ENCODE results near the gene SZT2. TPM values are rescaled to one million over a fixed set of nuclear protein-coding genes. Genes with fewer than 3 reads are reported as not detected.

Gene SZT2
- total and polyA plus RNA-seq, 2 of the 13 experiments (the other 11 are each of a cell fraction or from before 2014, with no cell fraction given) = 8.0 to 8.8 TPM

DNA sequence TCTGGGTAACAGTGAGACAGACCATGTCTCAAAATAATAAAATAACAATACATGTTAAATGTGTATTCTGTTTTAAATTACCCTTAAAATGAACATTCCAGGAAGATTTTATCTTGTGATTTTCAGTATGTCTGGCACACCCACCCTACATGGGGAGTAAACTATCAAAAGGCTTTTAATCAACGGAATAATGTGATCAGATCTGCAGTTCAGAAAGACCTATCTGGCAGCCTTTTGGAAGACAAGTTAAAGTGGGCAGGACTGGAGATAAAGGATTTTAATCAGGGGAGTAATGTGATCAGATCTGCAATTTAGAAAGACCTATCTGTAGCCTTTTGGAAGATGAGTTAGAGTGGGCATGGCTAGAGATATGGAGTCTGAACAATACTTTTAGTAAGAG is 10.2 kb upstream of the SZT2 start (continued):
- TF ChIP-seq ZNF331 (CRISPR knock-in tag; IDR thresholded peaks at IDR 0.05) (no peak), ZNF549 (CRISPR knock-in tag; IDR thresholded peaks at IDR 0.05) (no peak)
- TF ChIP-seq, protein P1, sequence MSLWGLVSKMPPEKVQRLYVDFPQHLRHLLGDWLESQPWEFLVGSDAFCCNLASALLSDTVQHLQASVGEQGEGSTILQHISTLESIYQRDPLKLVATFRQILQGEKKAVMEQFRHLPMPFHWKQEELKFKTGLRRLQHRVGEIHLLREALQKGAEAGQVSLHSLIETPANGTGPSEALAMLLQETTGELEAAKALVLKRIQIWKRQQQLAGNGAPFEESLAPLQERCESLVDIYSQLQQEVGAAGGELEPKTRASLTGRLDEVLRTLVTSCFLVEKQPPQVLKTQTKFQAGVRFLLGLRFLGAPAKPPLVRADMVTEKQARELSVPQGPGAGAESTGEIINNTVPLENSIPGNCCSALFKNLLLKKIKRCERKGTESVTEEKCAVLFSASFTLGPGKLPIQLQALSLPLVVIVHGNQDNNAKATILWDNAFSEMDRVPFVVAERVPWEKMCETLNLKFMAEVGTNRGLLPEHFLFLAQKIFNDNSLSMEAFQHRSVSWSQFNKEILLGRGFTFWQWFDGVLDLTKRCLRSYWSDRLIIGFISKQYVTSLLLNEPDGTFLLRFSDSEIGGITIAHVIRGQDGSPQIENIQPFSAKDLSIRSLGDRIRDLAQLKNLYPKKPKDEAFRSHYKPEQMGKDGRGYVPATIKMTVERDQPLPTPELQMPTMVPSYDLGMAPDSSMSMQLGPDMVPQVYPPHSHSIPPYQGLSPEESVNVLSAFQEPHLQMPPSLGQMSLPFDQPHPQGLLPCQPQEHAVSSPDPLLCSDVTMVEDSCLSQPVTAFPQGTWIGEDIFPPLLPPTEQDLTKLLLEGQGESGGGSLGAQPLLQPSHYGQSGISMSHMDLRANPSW (CRISPR knock-in tag; IDR thresholded peaks at IDR 0.05; ENCODE audit: borderline replicate concordance) = no peak
- TF ChIP-seq, protein P2, sequence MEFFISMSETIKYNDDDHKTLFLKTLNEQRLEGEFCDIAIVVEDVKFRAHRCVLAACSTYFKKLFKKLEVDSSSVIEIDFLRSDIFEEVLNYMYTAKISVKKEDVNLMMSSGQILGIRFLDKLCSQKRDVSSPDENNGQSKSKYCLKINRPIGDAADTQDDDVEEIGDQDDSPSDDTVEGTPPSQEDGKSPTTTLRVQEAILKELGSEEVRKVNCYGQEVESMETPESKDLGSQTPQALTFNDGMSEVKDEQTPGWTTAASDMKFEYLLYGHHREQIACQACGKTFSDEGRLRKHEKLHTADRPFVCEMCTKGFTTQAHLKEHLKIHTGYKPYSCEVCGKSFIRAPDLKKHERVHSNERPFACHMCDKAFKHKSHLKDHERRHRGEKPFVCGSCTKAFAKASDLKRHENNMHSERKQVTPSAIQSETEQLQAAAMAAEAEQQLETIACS (CRISPR knock-in tag; IDR thresholded peaks at IDR 0.05) = no peak
- TF ChIP-seq, protein P3, sequence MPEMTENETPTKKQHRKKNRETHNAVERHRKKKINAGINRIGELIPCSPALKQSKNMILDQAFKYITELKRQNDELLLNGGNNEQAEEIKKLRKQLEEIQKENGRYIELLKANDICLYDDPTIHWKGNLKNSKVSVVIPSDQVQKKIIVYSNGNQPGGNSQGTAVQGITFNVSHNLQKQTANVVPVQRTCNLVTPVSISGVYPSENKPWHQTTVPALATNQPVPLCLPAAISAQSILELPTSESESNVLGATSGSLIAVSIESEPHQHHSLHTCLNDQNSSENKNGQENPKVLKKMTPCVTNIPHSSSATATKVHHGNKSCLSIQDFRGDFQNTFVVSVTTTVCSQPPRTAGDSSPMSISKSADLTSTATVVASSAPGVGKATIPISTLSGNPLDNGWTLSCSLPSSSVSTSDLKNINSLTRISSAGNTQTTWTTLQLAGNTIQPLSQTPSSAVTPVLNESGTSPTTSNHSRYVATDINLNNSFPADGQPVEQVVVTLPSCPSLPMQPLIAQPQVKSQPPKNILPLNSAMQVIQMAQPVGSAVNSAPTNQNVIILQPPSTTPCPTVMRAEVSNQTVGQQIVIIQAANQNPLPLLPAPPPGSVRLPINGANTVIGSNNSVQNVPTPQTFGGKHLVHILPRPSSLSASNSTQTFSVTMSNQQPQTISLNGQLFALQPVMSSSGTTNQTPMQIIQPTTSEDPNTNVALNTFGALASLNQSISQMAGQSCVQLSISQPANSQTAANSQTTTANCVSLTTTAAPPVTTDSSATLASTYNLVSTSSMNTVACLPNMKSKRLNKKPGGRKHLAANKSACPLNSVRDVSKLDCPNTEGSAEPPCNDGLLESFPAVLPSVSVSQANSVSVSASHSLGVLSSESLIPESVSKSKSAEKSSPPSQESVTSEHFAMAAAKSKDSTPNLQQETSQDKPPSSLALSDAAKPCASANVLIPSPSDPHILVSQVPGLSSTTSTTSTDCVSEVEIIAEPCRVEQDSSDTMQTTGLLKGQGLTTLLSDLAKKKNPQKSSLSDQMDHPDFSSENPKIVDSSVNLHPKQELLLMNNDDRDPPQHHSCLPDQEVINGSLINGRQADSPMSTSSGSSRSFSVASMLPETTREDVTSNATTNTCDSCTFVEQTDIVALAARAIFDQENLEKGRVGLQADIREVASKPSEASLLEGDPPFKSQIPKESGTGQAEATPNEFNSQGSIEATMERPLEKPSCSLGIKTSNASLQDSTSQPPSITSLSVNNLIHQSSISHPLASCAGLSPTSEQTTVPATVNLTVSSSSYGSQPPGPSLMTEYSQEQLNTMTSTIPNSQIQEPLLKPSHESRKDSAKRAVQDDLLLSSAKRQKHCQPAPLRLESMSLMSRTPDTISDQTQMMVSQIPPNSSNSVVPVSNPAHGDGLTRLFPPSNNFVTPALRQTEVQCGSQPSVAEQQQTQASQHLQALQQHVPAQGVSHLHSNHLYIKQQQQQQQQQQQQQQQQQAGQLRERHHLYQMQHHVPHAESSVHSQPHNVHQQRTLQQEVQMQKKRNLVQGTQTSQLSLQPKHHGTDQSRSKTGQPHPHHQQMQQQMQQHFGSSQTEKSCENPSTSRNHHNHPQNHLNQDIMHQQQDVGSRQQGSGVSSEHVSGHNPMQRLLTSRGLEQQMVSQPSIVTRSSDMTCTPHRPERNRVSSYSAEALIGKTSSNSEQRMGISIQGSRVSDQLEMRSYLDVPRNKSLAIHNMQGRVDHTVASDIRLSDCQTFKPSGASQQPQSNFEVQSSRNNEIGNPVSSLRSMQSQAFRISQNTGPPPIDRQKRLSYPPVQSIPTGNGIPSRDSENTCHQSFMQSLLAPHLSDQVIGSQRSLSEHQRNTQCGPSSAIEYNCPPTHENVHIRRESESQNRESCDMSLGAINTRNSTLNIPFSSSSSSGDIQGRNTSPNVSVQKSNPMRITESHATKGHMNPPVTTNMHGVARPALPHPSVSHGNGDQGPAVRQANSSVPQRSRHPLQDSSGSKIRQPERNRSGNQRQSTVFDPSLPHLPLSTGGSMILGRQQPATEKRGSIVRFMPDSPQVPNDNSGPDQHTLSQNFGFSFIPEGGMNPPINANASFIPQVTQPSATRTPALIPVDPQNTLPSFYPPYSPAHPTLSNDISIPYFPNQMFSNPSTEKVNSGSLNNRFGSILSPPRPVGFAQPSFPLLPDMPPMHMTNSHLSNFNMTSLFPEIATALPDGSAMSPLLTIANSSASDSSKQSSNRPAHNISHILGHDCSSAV (CRISPR knock-in tag; IDR thresholded peaks at IDR 0.05; ENCODE audit: borderline replicate concordance) = no peak
